Suppressor macrophage (primary cell): Measurements from ENCODE around the gene PPP1R36.
"Not testable (repeated sequence)": the region's sequence is repeated elsewhere in the genome, so short reads cannot be mapped to it uniquely, and the experiment has no call there.

ENCODE experiments used
- DNase-seq, 4 experiments: peaks; one replicate each; pipeline ENCODE4 v3.0.0-alpha.2; 2020 to 2022

The PPP1R36 gene

GRCh38 chr14:64569138-64569631 is 19.4 kb downstream of the PPP1R36 start:
- no peak for DNase-seq

- DNase-seq: not testable (repeated sequence)
Observed at GRCh38 chr14:64569646-64570045, 19.9 kb downstream of the PPP1R36 start.

GRCh38 chr14:64572386-64573104 is 22.8 kb downstream of the PPP1R36 start:
- DNase-seq: no peak

- DNase-seq: no peak
Observed at GRCh38 chr14:64573109-64573508, 23.3 kb downstream of the PPP1R36 start.

GRCh38 chr14:64574371-64575107 is 24.8 kb downstream of the PPP1R36 start:
- DNase-seq: no peak

- no peak for DNase-seq
Observed at GRCh38 chr14:64577211-64577610, 27.4 kb downstream of the PPP1R36 start.

GRCh38 chr14:64580467-64580866 is 30.7 kb downstream of the PPP1R36 start:
- DNase-seq: no peak

- no peak for DNase-seq
Observed at GRCh38 chr14:64581363-64581762, 31.6 kb downstream of the PPP1R36 start.

- DNase-seq: no peak
Observed at GRCh38 chr14:64581817-64582216, 32.1 kb downstream of the PPP1R36 start.

- no peak for DNase-seq
Observed at GRCh38 chr14:64584190-64584589, 34.4 kb downstream of the PPP1R36 start.

GRCh38 chr14:64591809-64592208 is 42.0 kb downstream of the PPP1R36 start:
- no peak for DNase-seq

- DNase-seq: no peak
Observed at GRCh38 chr14:64594438-64594837, 44.7 kb downstream of the PPP1R36 start.

GRCh38 chr14:64598404-64598803 is 48.6 kb downstream of the PPP1R36 start:
- DNase-seq: no peak

GRCh38 chr14:64601571-64601970 is 51.8 kb downstream of the PPP1R36 start:
- DNase-seq: no peak

GRCh38 chr14:64602826-64603225 is 53.1 kb downstream of the PPP1R36 start:
- no peak for DNase-seq

- DNase-seq: no peak
Observed at GRCh38 chr14:64604001-64604400, 54.2 kb downstream of the PPP1R36 start.

GRCh38 chr14:64604881-64605280 is 55.1 kb downstream of the PPP1R36 start:
- DNase-seq: no peak

- DNase-seq: no peak
Observed at GRCh38 chr14:64605926-64606685, 56.3 kb downstream of the PPP1R36 start.

GRCh38 chr14:64610049-64610746 is 60.4 kb downstream of the PPP1R36 start:
- DNase-seq: no peak

- DNase-seq: no peak
Observed at GRCh38 chr14:64611358-64612020, 61.7 kb downstream of the PPP1R36 start.

GRCh38 chr14:64612021-64612380 is 62.2 kb downstream of the PPP1R36 start:
- no peak for DNase-seq
